Hepatic stellate cell (primary cell): ENCODE results near the gene BHMT.
A peak's percentile ranks its signal among the peaks of the same experiment; 100 is the strongest.
"Not testable (repeated sequence)": the region's sequence is repeated elsewhere in the genome, so short reads cannot be mapped to it uniquely, and the experiment has no call there.

Experiments used
- DNase-seq: peaks from one replicate; pipeline ENCODE4 v3.0.0; 2011; ENCODE audit warnings: low spot score

The BHMT gene

GRCh38 chr5:79111960-79112702, 522 bp downstream of the BHMT start:
- no peak for DNase-seq

- DNase-seq, result no peak
Observed at GRCh38 chr5:79112703-79113058, 1.1 kb downstream of the BHMT start.

GRCh38 chr5:79119486-79119885, 7.9 kb downstream of the BHMT start:
- DNase-seq, result no peak

- no peak for DNase-seq
Observed at GRCh38 chr5:79120221-79120620, 8.6 kb downstream of the BHMT start.

GRCh38 chr5:79122973-79123372, 11.4 kb downstream of the BHMT start:
- no peak for DNase-seq

GRCh38 chr5:79124607-79125006, 13.0 kb downstream of the BHMT start:
- no peak for DNase-seq

- no peak for DNase-seq
Observed at GRCh38 chr5:79130781-79131180, 19.2 kb downstream of the BHMT start.

GRCh38 chr5:79133121-79133656, 21.6 kb downstream of the BHMT start:
- no peak for DNase-seq

GRCh38 chr5:79133657-79134451, 22.2 kb downstream of the BHMT start:
- DNase-seq, result peak; percentile 46

GRCh38 chr5:79135790-79136553, 24.4 kb downstream of the BHMT start:
- no peak for DNase-seq

- DNase-seq, result no peak
Observed at GRCh38 chr5:79136618-79137017, 25.0 kb downstream of the BHMT start.

GRCh38 chr5:79140553-79140952, 28.9 kb downstream of the BHMT start:
- no peak for DNase-seq

GRCh38 chr5:79143684-79144379, 32.2 kb downstream of the BHMT start:
- no peak for DNase-seq

GRCh38 chr5:79147076-79147475, 35.5 kb downstream of the BHMT start:
- DNase-seq, result no peak

- no peak for DNase-seq
Observed at GRCh38 chr5:79149433-79149832, 37.8 kb downstream of the BHMT start.

GRCh38 chr5:79151942-79152671, 40.5 kb downstream of the BHMT start:
- DNase-seq, result no peak

- no peak for DNase-seq
Observed at GRCh38 chr5:79157305-79157704, 45.7 kb downstream of the BHMT start.

- not testable (repeated sequence) for DNase-seq
Observed at GRCh38 chr5:79161647-79162046, 50.0 kb downstream of the BHMT start.

- no peak for DNase-seq
Observed at GRCh38 chr5:79168031-79168430, 56.4 kb downstream of the BHMT start.

GRCh38 chr5:79170661-79171060, 59.1 kb downstream of the BHMT start:
- DNase-seq, result no peak

GRCh38 chr5:79171635-79172245, 60.1 kb downstream of the BHMT start:
- no peak for DNase-seq
